Osteoblast (primary cell): ENCODE data around the gene PTPRZ1. TPM values are rescaled to one million over a fixed set of nuclear protein-coding genes. Genes with fewer than 3 reads are reported as not detected.

Experiments
- DNase-seq: peaks from one replicate; pipeline ENCODE4 v3.0.0; 2011; ENCODE audit warnings: low spot score, mixed read lengths; ENCODE audit not compliant: insufficient read length; ENCODE audit errors: missing footprints
- H2AFZ ChIP-seq: 2 replicates; pipeline ENCODE4 v1.6.0; 2011; ENCODE audit warnings: mild to moderate bottlenecking, low read length
- H3K27ac ChIP-seq: 2 replicates; pipeline ENCODE4 v1.5.1; 2011; ENCODE audit warnings: mild to moderate bottlenecking, low read depth, low read length, moderate library complexity
- H3K27me3 ChIP-seq: 2 replicates; pipeline ENCODE4 v1.6.0; 2012; ENCODE audit warnings: mild to moderate bottlenecking, control low read depth, inconsistent platforms, low read length, moderate library complexity; ENCODE audit not compliant: insufficient read depth
- H3K36me3 ChIP-seq: 2 replicates; pipeline ENCODE4 v1.5.1; 2011; ENCODE audit warnings: mild to moderate bottlenecking, low read length, control low read depth, moderate library complexity; ENCODE audit not compliant: insufficient read depth
- H3K4me1 ChIP-seq: 2 replicates; pipeline ENCODE4 v1.5.1; 2011; ENCODE audit warnings: mild to moderate bottlenecking, low read length, control low read depth, moderate library complexity; ENCODE audit not compliant: insufficient read depth
- H3K4me2 ChIP-seq: 2 replicates; pipeline ENCODE4 v1.6.0; 2011; ENCODE audit warnings: mild to moderate bottlenecking, low read length; ENCODE audit not compliant: insufficient read depth
- H3K4me3 ChIP-seq: fragments of 200-600 bp; sonication (generic); 3 replicates; pipeline ENCODE4 v1.5.1; 2012; ENCODE audit warnings: mild to moderate bottlenecking, low read length, inconsistent platforms; ENCODE audit not compliant: insufficient read depth
- H3K79me2 ChIP-seq: 2 replicates; pipeline ENCODE4 v1.6.0; 2012; ENCODE audit warnings: mild to moderate bottlenecking, low read length, control low read depth, inconsistent platforms; ENCODE audit not compliant: insufficient read depth
- H3K9me3 ChIP-seq: 2 replicates; pipeline ENCODE4 v1.5.1; 2011; ENCODE audit warnings: low read depth, low read length, control low read depth
- H4K20me1 ChIP-seq: 2 replicates; pipeline ENCODE4 v1.6.0; 2012; ENCODE audit warnings: mild to moderate bottlenecking, low read length, control low read depth; ENCODE audit not compliant: insufficient read depth
- CTCF ChIP-seq: IDR thresholded peaks from 2 replicates; pipeline ENCODE4 v1.5.1; 2011; ENCODE audit warnings: mild to moderate bottlenecking, low read depth, low read length, moderate library complexity; ENCODE audit errors: extremely low read depth
- total RNA-seq: library from RNA; depleted of rRNA; stranded (reverse); fragments of >200 nt; gene quantifications from 2 replicates; pipeline ENCODE4 v1.2.3, GENCODE V29; 2012

PTPRZ1 gene
- total RNA-seq, 1 donor = not detected

- no peak overlapping the region for H3K27ac ChIP-seq
- no peak for DNase-seq
- no peak overlapping the region for H2AFZ ChIP-seq
- no peaks in the 10 kb centered on the region for H3K79me2 ChIP-seq
- no peaks in the 10 kb centered on the region for H3K4me1 ChIP-seq
- no peaks in the 10 kb centered on the region for H3K9me3 ChIP-seq
- TF ChIP-seq CTCF = no peak
- H3K4me2 ChIP-seq = no peak overlapping the region
- no peaks in the 10 kb centered on the region for H4K20me1 ChIP-seq
- no peaks in the 10 kb centered on the region for H3K27me3 ChIP-seq
- H3K4me3 ChIP-seq = no peak overlapping the region
- no peaks in the 10 kb centered on the region for H3K36me3 ChIP-seq
Measured at GRCh38 chr7:121936951-121937623, 64.1 kb downstream of the PTPRZ1 start.

- DNase-seq = no peak
- Histone ChIP-seq H3K27ac (no peak overlapping the region), H3K9me3 (no peaks in the 10 kb centered on the region), H2AFZ (peak overlapping the region; percentile 6), H3K27me3 (no peaks in the 10 kb centered on the region), H3K79me2 (no peaks in the 10 kb centered on the region), H3K4me1 (no peaks in the 10 kb centered on the region), H3K4me2 (no peak overlapping the region), H4K20me1 (no peaks in the 10 kb centered on the region), H3K36me3 (no peaks in the 10 kb centered on the region), H3K4me3 (no peak overlapping the region)
- no peak for TF ChIP-seq CTCF
Measured at GRCh38 chr7:121938429-121938996, 65.6 kb downstream of the PTPRZ1 start.

- no peak for TF ChIP-seq CTCF
- Histone ChIP-seq H3K27ac (no peak overlapping the region), H3K9me3 (no peaks in the 10 kb centered on the region), H3K36me3 (no peaks in the 10 kb centered on the region), H2AFZ (no peak overlapping the region), H4K20me1 (no peaks in the 10 kb centered on the region), H3K4me3 (no peak overlapping the region), H3K4me1 (no peaks in the 10 kb centered on the region), H3K4me2 (no peak overlapping the region), H3K27me3 (no peaks in the 10 kb centered on the region), H3K79me2 (no peaks in the 10 kb centered on the region)
- DNase-seq = no peak
Measured at GRCh38 chr7:121940918-121941317, 68.0 kb downstream of the PTPRZ1 start.

GRCh38 chr7:121941830-121942229, 68.9 kb downstream of the PTPRZ1 start:
- H3K4me3 ChIP-seq = no peak overlapping the region
- no peaks in the 10 kb centered on the region for H4K20me1 ChIP-seq
- no peaks in the 10 kb centered on the region for H3K9me3 ChIP-seq
- H3K79me2 ChIP-seq = no peaks in the 10 kb centered on the region
- H3K4me2 ChIP-seq = no peak overlapping the region
- H3K36me3 ChIP-seq = no peaks in the 10 kb centered on the region
- H2AFZ ChIP-seq = no peak overlapping the region
- no peak for TF ChIP-seq CTCF
- H3K27me3 ChIP-seq = no peaks in the 10 kb centered on the region
- no peak for DNase-seq
- H3K4me1 ChIP-seq = no peaks in the 10 kb centered on the region
- H3K27ac ChIP-seq = no peak overlapping the region
